Nephron (organoid): Measurements from ENCODE around the gene COL6A3.
A peak's percentile ranks its signal among the peaks of the same experiment; 100 is the strongest.

ENCODE experiments used
- H3K27ac Mint-ChIP-seq, 3 experiments: 2 replicates each; pipeline ENCODE4 v1.8.0; 2020; ENCODE audit warnings: mixed read lengths in 3 of 3, mild to moderate bottlenecking in 2 of 3, moderate library complexity in 1 of 3
- H3K27me3 Mint-ChIP-seq: 2 replicates; pipeline ENCODE4 v1.8.0; 2021; ENCODE audit warnings: low read depth, mild to moderate bottlenecking, moderate library complexity, mixed read lengths
- H3K36me3 Mint-ChIP-seq: 2 replicates; pipeline ENCODE4 v1.8.0; 2020; ENCODE audit warnings: low read depth, mixed read lengths
- H3K4me1 Mint-ChIP-seq: 2 replicates; pipeline ENCODE4 v1.8.0; 2020; ENCODE audit warnings: mixed read lengths
- H3K4me3 Mint-ChIP-seq, 3 experiments: 2 replicates each; pipeline ENCODE4 v1.8.0; 2020; ENCODE audit warnings: mild to moderate bottlenecking in 3 of 3, mixed read lengths in 3 of 3, moderate library complexity in 2 of 3
- H3K9me3 Mint-ChIP-seq: 2 replicates; pipeline ENCODE4 v1.8.0; 2020; ENCODE audit warnings: mixed read lengths
- TF ChIP-seq, protein P1 (sequence below), 3 experiments: fragments of 200-600 bp; sonication (generic); IDR thresholded peaks; one replicate each; pipeline ENCODE4 v1.5.0; 2021; ENCODE audit warnings: antibody characterized with exemption in 3 of 3; ENCODE audit not compliant: unreplicated experiment in 3 of 3

Gene COL6A3

DNA sequence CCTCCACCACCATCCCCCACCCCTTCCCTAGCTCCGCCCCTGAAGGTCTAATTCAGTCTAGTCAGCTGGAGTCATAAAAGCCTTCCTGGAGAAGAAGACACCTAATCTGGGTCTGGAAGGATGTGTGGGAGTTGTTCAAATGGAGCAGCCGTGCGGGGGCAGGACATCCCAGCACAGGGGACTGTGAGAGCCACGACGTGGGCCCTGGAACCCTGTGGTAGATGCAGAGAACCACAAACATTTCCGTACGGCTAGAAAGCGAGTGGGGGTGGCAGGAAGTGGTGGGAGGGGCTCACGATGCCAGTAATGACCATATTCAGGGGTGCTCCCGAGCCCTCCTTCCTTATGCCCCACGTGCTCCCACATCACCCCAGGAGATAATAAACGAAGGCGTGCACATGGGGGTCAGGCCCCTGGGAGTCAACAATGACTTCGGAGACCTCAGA is 20.9 kb upstream of the COL6A3 start:
- TF ChIP-seq, protein P1, sequence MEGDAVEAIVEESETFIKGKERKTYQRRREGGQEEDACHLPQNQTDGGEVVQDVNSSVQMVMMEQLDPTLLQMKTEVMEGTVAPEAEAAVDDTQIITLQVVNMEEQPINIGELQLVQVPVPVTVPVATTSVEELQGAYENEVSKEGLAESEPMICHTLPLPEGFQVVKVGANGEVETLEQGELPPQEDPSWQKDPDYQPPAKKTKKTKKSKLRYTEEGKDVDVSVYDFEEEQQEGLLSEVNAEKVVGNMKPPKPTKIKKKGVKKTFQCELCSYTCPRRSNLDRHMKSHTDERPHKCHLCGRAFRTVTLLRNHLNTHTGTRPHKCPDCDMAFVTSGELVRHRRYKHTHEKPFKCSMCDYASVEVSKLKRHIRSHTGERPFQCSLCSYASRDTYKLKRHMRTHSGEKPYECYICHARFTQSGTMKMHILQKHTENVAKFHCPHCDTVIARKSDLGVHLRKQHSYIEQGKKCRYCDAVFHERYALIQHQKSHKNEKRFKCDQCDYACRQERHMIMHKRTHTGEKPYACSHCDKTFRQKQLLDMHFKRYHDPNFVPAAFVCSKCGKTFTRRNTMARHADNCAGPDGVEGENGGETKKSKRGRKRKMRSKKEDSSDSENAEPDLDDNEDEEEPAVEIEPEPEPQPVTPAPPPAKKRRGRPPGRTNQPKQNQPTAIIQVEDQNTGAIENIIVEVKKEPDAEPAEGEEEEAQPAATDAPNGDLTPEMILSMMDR (IDR thresholded peaks at IDR 0.05; ENCODE audit: unreplicated experiment in 3 of 3) = no peak
- peaks cover 42% of the 10 kb centered on the region for H3K4me1 Mint-ChIP-seq
- H3K27ac Mint-ChIP-seq = peak overlapping the region; percentile 79 to 97 (median 93)
- H3K36me3 Mint-ChIP-seq = peaks cover 4% of the 10 kb centered on the region
- peaks cover 3% of the 10 kb centered on the region for H3K9me3 Mint-ChIP-seq
- H3K4me3 Mint-ChIP-seq = peak overlapping the region in 2 of 3 experiments; percentile 56 to 57
- H3K27me3 Mint-ChIP-seq = no peaks in the 10 kb centered on the region

DNA sequence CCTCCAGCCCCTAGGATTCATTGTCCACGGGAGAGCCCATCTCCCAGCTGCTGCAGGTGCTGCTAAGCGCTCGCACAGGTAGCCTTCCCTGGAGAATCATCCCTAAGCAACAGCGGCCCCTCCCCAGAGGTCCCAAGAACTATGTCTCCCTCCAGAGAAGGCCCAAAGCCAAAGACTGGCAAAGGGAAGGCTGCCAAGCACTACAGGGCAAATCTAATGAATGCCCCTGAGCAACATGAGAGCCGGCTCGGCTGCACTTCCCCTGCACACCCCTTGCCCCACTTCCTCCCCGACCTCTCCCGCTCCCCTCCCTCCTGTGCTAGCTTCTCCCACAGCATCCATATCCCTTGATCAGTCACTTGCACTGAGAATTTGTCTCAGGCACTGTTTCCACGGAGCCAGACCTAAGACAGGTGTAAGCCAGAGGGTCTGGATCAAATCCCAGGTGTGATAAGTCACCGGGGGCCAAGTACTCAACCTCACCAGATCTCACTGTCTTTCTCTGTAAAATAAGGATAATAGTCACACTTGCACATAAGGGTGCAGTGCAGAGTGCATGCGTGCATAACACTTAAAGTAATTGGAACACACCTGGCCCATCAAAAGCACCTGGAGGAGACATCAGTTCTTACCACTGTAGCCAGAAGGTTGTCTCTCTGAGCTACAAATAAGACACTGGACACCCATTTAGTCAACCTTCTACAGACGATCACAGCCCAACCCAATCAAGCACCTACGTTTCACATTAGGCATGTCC is 20.1 kb upstream of the COL6A3 start:
- peaks cover 3% of the 10 kb centered on the region for H3K9me3 Mint-ChIP-seq
- H3K27me3 Mint-ChIP-seq = no peaks in the 10 kb centered on the region
- TF ChIP-seq, protein P1 (IDR thresholded peaks at IDR 0.05; ENCODE audit: unreplicated experiment in 3 of 3) = no peak
- H3K27ac Mint-ChIP-seq = peak overlapping the region; percentile 79 to 97 (median 93)
- H3K4me3 Mint-ChIP-seq = peak overlapping the region in 1 of 3 experiments; percentile 19
- H3K4me1 Mint-ChIP-seq = peaks cover 42% of the 10 kb centered on the region
- peaks cover 4% of the 10 kb centered on the region for H3K36me3 Mint-ChIP-seq

DNA sequence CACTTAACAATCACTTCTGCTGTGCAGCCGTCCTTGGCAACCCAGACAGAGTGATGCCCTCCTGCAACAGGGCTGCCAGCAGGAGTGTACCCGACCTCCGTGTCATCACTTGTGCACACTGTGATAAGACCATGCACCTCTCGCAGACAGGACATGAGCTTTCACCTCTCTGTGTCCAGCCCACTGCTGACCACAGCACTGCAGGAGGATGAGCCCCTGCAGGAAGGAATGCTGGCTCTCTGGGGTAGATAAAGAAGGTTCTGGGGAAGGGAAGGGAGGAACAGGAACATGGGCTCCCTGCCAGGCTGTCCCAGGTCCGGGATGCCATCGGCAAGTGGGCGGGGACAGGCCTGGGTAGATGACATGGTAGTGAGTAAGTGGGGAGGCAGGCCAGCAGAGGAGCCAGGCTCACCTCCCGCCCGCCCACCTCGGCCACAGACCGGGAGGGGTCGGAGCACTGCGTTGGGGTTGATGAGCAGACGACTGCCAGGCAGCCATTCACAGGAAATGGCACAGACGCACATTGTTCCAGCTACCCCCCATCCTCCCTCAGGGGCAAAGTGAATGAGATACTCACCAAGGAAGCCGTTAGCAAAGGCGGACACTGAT is 18.6 kb upstream of the COL6A3 start:
- Mint-ChIP-seq H3K27me3 (no peaks in the 10 kb centered on the region), H3K36me3 (no peaks in the 10 kb centered on the region), H3K4me1 (peaks cover 31% of the 10 kb centered on the region), H3K4me3 (no peak overlapping the region), H3K27ac (peak overlapping the region; percentile 31 to 74 (median 40)), H3K9me3 (no peaks in the 10 kb centered on the region)
- TF ChIP-seq, protein P1 (IDR thresholded peaks at IDR 0.05; ENCODE audit: unreplicated experiment in 3 of 3) = no peak

GRCh38 chr2:237431837-237432236 is 17.9 kb upstream of the COL6A3 start:
- TF ChIP-seq, protein P1 (IDR thresholded peaks at IDR 0.05; ENCODE audit: unreplicated experiment in 3 of 3) = no peak
- no peaks in the 10 kb centered on the region for H3K9me3 Mint-ChIP-seq
- no peaks in the 10 kb centered on the region for H3K27me3 Mint-ChIP-seq
- H3K4me1 Mint-ChIP-seq = peaks cover 31% of the 10 kb centered on the region
- no peak overlapping the region for H3K4me3 Mint-ChIP-seq
- H3K36me3 Mint-ChIP-seq = no peaks in the 10 kb centered on the region
- peak overlapping the region; percentile 17 to 74 (median 31) for H3K27ac Mint-ChIP-seq

GRCh38 chr2:237431372-237431771 is 17.4 kb upstream of the COL6A3 start:
- TF ChIP-seq, protein P1 (IDR thresholded peaks at IDR 0.05; ENCODE audit: unreplicated experiment in 3 of 3) = no peak
- no peaks in the 10 kb centered on the region for H3K9me3 Mint-ChIP-seq
- no peaks in the 10 kb centered on the region for H3K36me3 Mint-ChIP-seq
- peaks cover 30% of the 10 kb centered on the region for H3K4me1 Mint-ChIP-seq
- no peak overlapping the region for H3K4me3 Mint-ChIP-seq
- H3K27ac Mint-ChIP-seq = peak overlapping the region; percentile 17 to 74 (median 31)
- no peaks in the 10 kb centered on the region for H3K27me3 Mint-ChIP-seq
